Hepatocyte (in vitro differentiated cells): ENCODE results near the gene SHH.

ENCODE experiments used
- EZH2phosphoT487 ChIP-seq: fragments of 200-600 bp; sonication (generic); IDR thresholded peaks from one replicate; pipeline ENCODE4 v1.6.1; 2018; ENCODE audit warnings: antibody characterized with exemption, mild to moderate bottlenecking, low read depth, moderate library complexity; ENCODE audit not compliant: unreplicated experiment, severe bottlenecking
- TF ChIP-seq, protein P1 (sequence below): fragments of 200-600 bp; sonication (generic); IDR thresholded peaks from 2 replicates; pipeline ENCODE4 v1.5.1; 2016; ENCODE audit warnings: antibody characterized with exemption, mild to moderate bottlenecking; ENCODE audit not compliant: poor library complexity

DNA sequence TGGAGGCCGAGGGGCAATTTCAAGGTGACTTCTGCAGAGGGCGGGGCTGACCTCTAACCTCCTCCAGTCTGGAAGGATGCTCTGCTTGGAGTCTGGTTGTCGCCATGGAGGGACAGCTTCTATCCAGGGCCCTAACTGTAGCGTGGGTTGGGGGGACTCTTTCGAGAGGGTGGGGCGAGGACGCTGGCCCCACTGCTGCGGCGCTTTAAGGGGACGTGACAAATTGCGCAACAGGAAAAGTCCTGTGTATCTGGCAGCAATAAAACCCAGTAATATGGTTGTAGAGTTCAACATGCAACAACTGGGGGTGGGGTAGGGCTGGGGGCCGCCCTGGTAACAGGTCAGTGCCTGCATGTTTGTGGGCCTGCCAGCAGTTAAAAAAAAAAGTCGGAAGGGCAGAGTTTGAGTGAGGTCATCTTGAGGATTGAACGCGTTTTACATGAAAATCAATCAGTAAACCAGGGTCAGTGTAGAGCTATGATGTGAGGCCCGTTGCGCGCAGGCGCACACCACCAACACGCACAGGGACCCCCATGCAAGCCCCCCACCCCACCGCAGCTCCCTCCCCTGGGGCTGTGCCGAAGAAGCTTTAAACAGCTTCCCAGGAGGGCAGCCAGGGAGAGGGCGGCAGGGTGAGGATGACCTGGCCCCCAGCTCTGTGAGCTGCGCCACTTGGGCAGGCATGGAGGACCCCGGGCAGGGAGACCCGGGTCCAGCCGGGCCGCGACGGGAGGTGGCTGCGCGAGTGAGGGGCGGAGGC is 4.3 kb downstream of the SHH start:
- TF ChIP-seq, protein P1, sequence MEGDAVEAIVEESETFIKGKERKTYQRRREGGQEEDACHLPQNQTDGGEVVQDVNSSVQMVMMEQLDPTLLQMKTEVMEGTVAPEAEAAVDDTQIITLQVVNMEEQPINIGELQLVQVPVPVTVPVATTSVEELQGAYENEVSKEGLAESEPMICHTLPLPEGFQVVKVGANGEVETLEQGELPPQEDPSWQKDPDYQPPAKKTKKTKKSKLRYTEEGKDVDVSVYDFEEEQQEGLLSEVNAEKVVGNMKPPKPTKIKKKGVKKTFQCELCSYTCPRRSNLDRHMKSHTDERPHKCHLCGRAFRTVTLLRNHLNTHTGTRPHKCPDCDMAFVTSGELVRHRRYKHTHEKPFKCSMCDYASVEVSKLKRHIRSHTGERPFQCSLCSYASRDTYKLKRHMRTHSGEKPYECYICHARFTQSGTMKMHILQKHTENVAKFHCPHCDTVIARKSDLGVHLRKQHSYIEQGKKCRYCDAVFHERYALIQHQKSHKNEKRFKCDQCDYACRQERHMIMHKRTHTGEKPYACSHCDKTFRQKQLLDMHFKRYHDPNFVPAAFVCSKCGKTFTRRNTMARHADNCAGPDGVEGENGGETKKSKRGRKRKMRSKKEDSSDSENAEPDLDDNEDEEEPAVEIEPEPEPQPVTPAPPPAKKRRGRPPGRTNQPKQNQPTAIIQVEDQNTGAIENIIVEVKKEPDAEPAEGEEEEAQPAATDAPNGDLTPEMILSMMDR = no peak
- no peak for TF ChIP-seq EZH2phosphoT487
